HEK293T (cell line): ENCODE data around the gene GPR18.
A peak's percentile ranks its signal among the peaks of the same experiment; 100 is the strongest.

Source experiments
- CTCF ChIA-PET: fragments of 350-600 bp; formaldehyde crosslinking; extraction: SDS; loops from one replicate; lab custom pipeline; 2021; ENCODE audit warnings: antibody characterized with exemption, inconsistent platforms; lab: Yijun Ruan, JAX
- POLR2A ChIA-PET: fragments of 350-600 bp; formaldehyde crosslinking; extraction: SDS; loops from one replicate; lab custom pipeline; 2020; ENCODE audit warnings: antibody characterized with exemption, inconsistent platforms; lab: Yijun Ruan, JAX
- DNase-seq: peaks from one replicate; pipeline ENCODE4 v3.0.0; 2012; ENCODE audit warnings: mixed read lengths; ENCODE audit errors: extremely low spot score
- ARNT ChIP-seq: fragments of 450-650 bp; IDR thresholded peaks from 2 replicates; pipeline ENCODE4 v1.6.1; 2017; ENCODE audit warnings: mild to moderate bottlenecking
- BHLHE40 ChIP-seq: fragments of 450-650 bp; IDR thresholded peaks from 2 replicates; pipeline ENCODE4 v1.6.1; 2016; ENCODE audit warnings: mild to moderate bottlenecking, moderate library complexity, borderline replicate concordance
- CTBP1 ChIP-seq: fragments of 450-650 bp; IDR thresholded peaks from 2 replicates; pipeline ENCODE4 v1.6.1; 2016; ENCODE audit warnings: borderline replicate concordance
- ELF4 ChIP-seq: fragments of 450-650 bp; IDR thresholded peaks from 2 replicates; pipeline ENCODE4 v1.6.1; 2017; ENCODE audit warnings: antibody characterized with exemption
- FOXA1 ChIP-seq: fragments of 450-650 bp; IDR thresholded peaks from 2 replicates; pipeline ENCODE4 v1.6.1; 2016; ENCODE audit warnings: mild to moderate bottlenecking
- FOXK2 ChIP-seq: fragments of 450-650 bp; IDR thresholded peaks from 2 replicates; pipeline ENCODE4 v1.6.1; 2016; ENCODE audit warnings: mild to moderate bottlenecking
- FOXM1 ChIP-seq: fragments of 450-650 bp; IDR thresholded peaks from 2 replicates; pipeline ENCODE4 v1.6.1; 2017; ENCODE audit warnings: mild to moderate bottlenecking, borderline replicate concordance
- HDGF ChIP-seq: fragments of 450-650 bp; IDR thresholded peaks from 2 replicates; pipeline ENCODE4 v1.6.1; 2017; ENCODE audit warnings: antibody characterized with exemption, borderline replicate concordance
- L3MBTL2 ChIP-seq: fragments of 450-650 bp; conservative IDR thresholded peaks from 2 replicates; pipeline ENCODE4 v1.6.1; 2016; ENCODE audit warnings: mild to moderate bottlenecking
- LEF1 ChIP-seq: fragments of 450-650 bp; IDR thresholded peaks from 2 replicates; pipeline ENCODE4 v1.6.1; 2017; ENCODE audit warnings: mild to moderate bottlenecking, borderline replicate concordance
- NFRKB ChIP-seq: fragments of 450-650 bp; IDR thresholded peaks from 2 replicates; pipeline ENCODE4 v1.6.1; 2016; ENCODE audit warnings: mild to moderate bottlenecking, moderate library complexity
- PKNOX1 ChIP-seq: fragments of 450-650 bp; IDR thresholded peaks from 2 replicates; pipeline ENCODE4 v1.6.1; 2016
- SP1 ChIP-seq: fragments of 450-650 bp; IDR thresholded peaks from 2 replicates; pipeline ENCODE4 v1.6.1; 2017
- SUZ12 ChIP-seq: fragments of 450-650 bp; IDR thresholded peaks from 2 replicates; pipeline ENCODE4 v1.6.1; 2016; ENCODE audit warnings: mild to moderate bottlenecking
- TARDBP ChIP-seq: fragments of 450-650 bp; IDR thresholded peaks from 2 replicates; pipeline ENCODE4 v1.6.1; 2016
- ZNF384 ChIP-seq: fragments of 450-650 bp; IDR thresholded peaks from 2 replicates; pipeline ENCODE4 v1.6.1; 2016

The GPR18 gene

GRCh38 chr13:99258210-99258860, at the start of gene GPR18:
TSS of gene GPR18 (minus strand) at chr13:99258379. CDS start at chr13:99255872, 2,507 bp downstream.
- POLR2A ChIA-PET, result interaction anchor here (1.0 kb wide), 1 partner anchor 58 kb away, joined by 4 read pairs; the partner anchor contains the start of gene UBAC2
- CTCF ChIA-PET, result no interaction called here
- TF ChIP-seq ARNT (no peak), LEF1 (no peak), FOXM1 (no peak), SUZ12 (no peak), FOXA1 (no peak), NFRKB (no peak), ELF4 (no peak), BHLHE40 (no peak), CTBP1 (no peak), SP1 (no peak), TARDBP (no peak), ZNF384 (no peak), HDGF (no peak), L3MBTL2 (no peak), PKNOX1 (no peak), FOXK2 (no peak)
- DNase-seq, result no peak

GRCh38 chr13:99307648-99308339, 49.6 kb upstream of the GPR18 start:
- ChIA-PET CTCF (no interaction called here), POLR2A (no interaction called here)
- TF ChIP-seq L3MBTL2 (no peak), PKNOX1 (peak; percentile 23; the same call in 1 of the 2 replicates)
- no peak for DNase-seq

- ChIA-PET CTCF (interaction anchor here (0.7 kb wide), 1 partner anchor 22 kb away, joined by 10 read pairs; no protein-coding TSS in a partner anchor), POLR2A (no interaction called here)
- no peak for DNase-seq
- no peak for TF ChIP-seq PKNOX1
- TF ChIP-seq ZNF384, result peak; percentile 78
Measured at GRCh38 chr13:99307247-99307646, 49.1 kb upstream of the GPR18 start, which contains the start of gene GPR183. TSS of gene GPR183 (minus strand) at chr13:99307399. CDS start at chr13:99296145, 11,254 bp downstream.

GRCh38 chr13:99305566-99305965, 47.4 kb upstream of the GPR18 start:
- ChIA-PET CTCF (no interaction called here), POLR2A (no interaction called here)
- DNase-seq, result no peak
- no peak for TF ChIP-seq PKNOX1
- TF ChIP-seq L3MBTL2, result no peak
- TF ChIP-seq LEF1, result no peak
- TF ChIP-seq TARDBP, result no peak
- TF ChIP-seq ZNF384, result no peak
- no peak for TF ChIP-seq NFRKB
- TF ChIP-seq ARNT, result no peak
- no peak for TF ChIP-seq FOXM1
- no peak for TF ChIP-seq BHLHE40
- no peak for TF ChIP-seq SUZ12
- TF ChIP-seq FOXK2, result no peak
- TF ChIP-seq HDGF, result no peak

- TF ChIP-seq HDGF (no peak), SP1 (no peak), BHLHE40 (no peak), NFRKB (no peak), TARDBP (no peak), PKNOX1 (no peak), FOXA1 (no peak), ELF4 (no peak), SUZ12 (no peak), FOXM1 (no peak), CTBP1 (no peak)
- DNase-seq, result no peak
- CTCF ChIA-PET, result no interaction called here
- POLR2A ChIA-PET, result no interaction called here
Measured at GRCh38 chr13:99305158-99305557, 47.0 kb upstream of the GPR18 start.
